ENCODE data around the gene MTARC1. TPM values are rescaled to one million over a fixed set of nuclear protein-coding genes. Genes with fewer than 3 reads are reported as not detected.

Gene MTARC1
- total RNA-seq, 1 experiment from 2014 or later = 26.5 TPM

DNA sequence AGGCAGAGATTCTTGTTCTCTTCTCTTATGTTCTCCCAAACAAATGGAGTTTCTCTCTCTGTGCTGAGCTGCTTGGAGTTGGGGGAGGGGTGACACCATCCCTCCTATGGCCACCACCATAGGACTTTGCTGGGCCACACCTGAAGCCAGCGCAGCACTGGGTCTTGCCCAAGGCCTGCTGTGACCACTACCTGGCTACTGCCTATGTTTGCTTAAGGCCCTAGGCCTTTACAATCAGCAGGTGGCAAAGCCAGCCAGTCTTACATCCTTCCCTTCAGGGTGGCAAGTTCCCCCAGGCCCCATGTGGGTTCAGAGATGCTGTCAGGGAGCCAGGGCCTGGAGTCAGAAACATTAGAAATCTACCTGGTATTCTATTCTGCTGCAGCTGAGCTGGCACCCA, 44.9 kb upstream of the MTARC1 start (continued):
- no peak for TF ChIP-seq RAD21 (IDR thresholded peaks at IDR 0.05; ENCODE audit: low read depth)
- TF ChIP-seq EZH2phosphoT487 (IDR thresholded peaks at IDR 0.05; ENCODE audit: borderline replicate concordance) = no peak
- TF ChIP-seq YY1 (IDR thresholded peaks at IDR 0.05; ENCODE audit: extremely low read depth, insufficient replicate concordance, low read depth, low read length) = no peak
- no peak for TF ChIP-seq ELF1 (IDR thresholded peaks at IDR 0.05; ENCODE audit: borderline replicate concordance, low read depth)
- TF ChIP-seq, protein P1, sequence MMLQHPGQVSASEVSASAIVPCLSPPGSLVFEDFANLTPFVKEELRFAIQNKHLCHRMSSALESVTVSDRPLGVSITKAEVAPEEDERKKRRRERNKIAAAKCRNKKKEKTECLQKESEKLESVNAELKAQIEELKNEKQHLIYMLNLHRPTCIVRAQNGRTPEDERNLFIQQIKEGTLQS (IDR thresholded peaks at IDR 0.05) = no peak
- no peak for TF ChIP-seq FOSL1 (IDR thresholded peaks at IDR 0.05; ENCODE audit: low read depth)

DNA sequence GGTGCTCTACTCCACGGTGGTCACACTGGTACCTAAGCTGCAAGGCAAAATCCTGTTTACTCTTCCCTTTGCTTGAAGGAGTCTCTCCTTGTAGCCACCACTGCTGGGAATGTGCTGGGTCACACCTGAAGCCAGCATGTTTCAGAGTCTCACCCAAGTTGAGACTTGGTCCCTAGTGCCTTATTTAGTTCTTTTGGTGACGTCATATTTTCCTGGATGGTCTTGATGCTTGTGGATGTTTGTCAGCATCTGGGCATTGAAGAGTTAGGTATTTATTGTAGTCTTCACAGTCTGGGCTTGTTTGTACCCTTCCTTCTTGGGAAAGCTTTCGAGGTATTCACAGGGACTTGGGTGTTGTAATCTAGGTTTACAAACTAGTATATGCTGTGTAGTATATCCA, 44.2 kb upstream of the MTARC1 start:
- H3K79me2 ChIP-seq (ENCODE audit: insufficient read depth, low read length) = no peaks in the 10 kb centered on the region
- ChIA-PET CTCF (interaction anchor here (2.4 kb wide), 1 partner anchor 9 kb away, joined by 9 read pairs; no protein-coding TSS in a partner anchor), POLR2A (no interaction called here), RAD21 (ENCODE audit: low non-redundant PET in 1 of 2, low total read pairs in 2 of 2, uncharacterized antibody in 2 of 2, unreplicated experiment in 2 of 2) (no interaction called here)
- no peak overlapping the region for H3K9ac ChIP-seq (ENCODE audit: low read length)
- H3K9me2 ChIP-seq (ENCODE audit: insufficient read depth) = peaks cover 3% of the 10 kb centered on the region; the same call in 1 of the 2 replicates
- no peaks in the 10 kb centered on the region for H3K27me3 ChIP-seq (ENCODE audit: insufficient read depth, low read length)
- peaks cover 4 to 6% of the 10 kb centered on the region in 2 experiments; a peak in 3 of 4 replicates for H3K4me1 ChIP-seq (ENCODE audit: control insufficient read depth in 1 of 2, insufficient read depth in 2 of 2, low read length in 2 of 2)
- no peaks in the 10 kb centered on the region for H4K20me1 ChIP-seq (ENCODE audit: insufficient read depth)
- no peak for ATAC-seq
- intact Hi-C loops (cut with micrococcal nuclease) = no loop called here
- no peak overlapping the region for H3K4me2 ChIP-seq (ENCODE audit: low read length)
- no peaks in the 10 kb centered on the region for H3K36me3 ChIP-seq (ENCODE audit: control insufficient read depth in 1 of 2, insufficient read depth in 2 of 2, low read length in 2 of 2)
- no peak overlapping the region for H3K27ac ChIP-seq (ENCODE audit: low read depth, low read length)
- H3K4me3 ChIP-seq (replicated peaks in 1 of 2; ENCODE audit: low read depth in 1 of 2, low read length in 2 of 2) = no peak overlapping the region
- TF ChIP-seq ELF1 (IDR thresholded peaks at IDR 0.05; ENCODE audit: borderline replicate concordance, low read depth) = no peak
- TF ChIP-seq, protein P2, sequence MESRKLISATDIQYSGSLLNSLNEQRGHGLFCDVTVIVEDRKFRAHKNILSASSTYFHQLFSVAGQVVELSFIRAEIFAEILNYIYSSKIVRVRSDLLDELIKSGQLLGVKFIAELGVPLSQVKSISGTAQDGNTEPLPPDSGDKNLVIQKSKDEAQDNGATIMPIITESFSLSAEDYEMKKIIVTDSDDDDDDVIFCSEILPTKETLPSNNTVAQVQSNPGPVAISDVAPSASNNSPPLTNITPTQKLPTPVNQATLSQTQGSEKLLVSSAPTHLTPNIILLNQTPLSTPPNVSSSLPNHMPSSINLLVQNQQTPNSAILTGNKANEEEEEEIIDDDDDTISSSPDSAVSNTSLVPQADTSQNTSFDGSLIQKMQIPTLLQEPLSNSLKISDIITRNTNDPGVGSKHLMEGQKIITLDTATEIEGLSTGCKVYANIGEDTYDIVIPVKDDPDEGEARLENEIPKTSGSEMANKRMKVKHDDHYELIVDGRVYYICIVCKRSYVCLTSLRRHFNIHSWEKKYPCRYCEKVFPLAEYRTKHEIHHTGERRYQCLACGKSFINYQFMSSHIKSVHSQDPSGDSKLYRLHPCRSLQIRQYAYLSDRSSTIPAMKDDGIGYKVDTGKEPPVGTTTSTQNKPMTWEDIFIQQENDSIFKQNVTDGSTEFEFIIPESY (IDR thresholded peaks at IDR 0.05; ENCODE audit: extremely low read depth, insufficient replicate concordance, low read length) = no peak
- TF ChIP-seq, protein P3, sequence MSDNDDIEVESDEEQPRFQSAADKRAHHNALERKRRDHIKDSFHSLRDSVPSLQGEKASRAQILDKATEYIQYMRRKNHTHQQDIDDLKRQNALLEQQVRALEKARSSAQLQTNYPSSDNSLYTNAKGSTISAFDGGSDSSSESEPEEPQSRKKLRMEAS (IDR thresholded peaks at IDR 0.05) = no peak
- no peak for TF ChIP-seq TCF7L2 (IDR thresholded peaks at IDR 0.05; ENCODE audit: borderline replicate concordance, extremely low read depth, insufficient read depth, insufficient read length)
- TF ChIP-seq, protein P4, sequence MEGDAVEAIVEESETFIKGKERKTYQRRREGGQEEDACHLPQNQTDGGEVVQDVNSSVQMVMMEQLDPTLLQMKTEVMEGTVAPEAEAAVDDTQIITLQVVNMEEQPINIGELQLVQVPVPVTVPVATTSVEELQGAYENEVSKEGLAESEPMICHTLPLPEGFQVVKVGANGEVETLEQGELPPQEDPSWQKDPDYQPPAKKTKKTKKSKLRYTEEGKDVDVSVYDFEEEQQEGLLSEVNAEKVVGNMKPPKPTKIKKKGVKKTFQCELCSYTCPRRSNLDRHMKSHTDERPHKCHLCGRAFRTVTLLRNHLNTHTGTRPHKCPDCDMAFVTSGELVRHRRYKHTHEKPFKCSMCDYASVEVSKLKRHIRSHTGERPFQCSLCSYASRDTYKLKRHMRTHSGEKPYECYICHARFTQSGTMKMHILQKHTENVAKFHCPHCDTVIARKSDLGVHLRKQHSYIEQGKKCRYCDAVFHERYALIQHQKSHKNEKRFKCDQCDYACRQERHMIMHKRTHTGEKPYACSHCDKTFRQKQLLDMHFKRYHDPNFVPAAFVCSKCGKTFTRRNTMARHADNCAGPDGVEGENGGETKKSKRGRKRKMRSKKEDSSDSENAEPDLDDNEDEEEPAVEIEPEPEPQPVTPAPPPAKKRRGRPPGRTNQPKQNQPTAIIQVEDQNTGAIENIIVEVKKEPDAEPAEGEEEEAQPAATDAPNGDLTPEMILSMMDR (IDR thresholded peaks at IDR 0.05 in 2 of 3, conservative IDR thresholded peaks at IDR 0.05 in 1 of 3; ENCODE audit: borderline replicate concordance in 1 of 3, insufficient read depth in 1 of 3, low read depth in 2 of 3, low read length in 2 of 3) = no peak
- no peak for TF ChIP-seq POLR2A (IDR thresholded peaks at IDR 0.05; ENCODE audit: borderline replicate concordance, extremely low read depth, insufficient read depth, insufficient read length)
- H2AFZ ChIP-seq (ENCODE audit: low read depth, low read length, poor library complexity, severe bottlenecking) = no peak overlapping the region
- BruUV-seq (replicated peaks) = no TSS peak
- DNase-seq (ENCODE audit: low read depth, low spot score) = no peak
- H3K9me3 ChIP-seq (ENCODE audit: control insufficient read depth in 1 of 2, insufficient read depth in 1 of 2, low read depth in 1 of 2, low read length in 2 of 2) = no peaks in the 10 kb centered on the region
